Measurements from ENCODE around the gene GET3.

Gene GET3

DNA sequence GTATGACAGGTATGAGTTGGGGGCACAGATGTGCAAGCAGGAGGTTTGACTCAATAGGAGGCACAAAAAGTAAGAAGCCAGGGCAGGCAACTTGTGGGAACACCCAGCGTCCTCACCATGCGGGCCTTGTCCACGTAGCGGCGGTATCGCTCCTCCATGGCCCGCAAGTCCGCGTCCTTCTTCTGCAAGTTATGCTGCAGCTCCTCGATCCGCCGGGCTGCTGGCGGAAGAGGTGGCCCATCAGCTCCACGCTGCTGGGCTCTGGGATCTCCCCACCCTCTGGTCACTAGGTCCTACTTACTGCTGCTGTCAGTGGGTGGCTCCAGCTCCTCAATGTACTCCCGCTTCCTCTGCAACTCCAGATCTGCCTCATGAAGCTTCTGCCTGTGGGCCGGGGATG lies 27.4 kb downstream of the GET3 start:
- no peaks in the 10 kb centered on the region for H3K4me1 ChIP-seq (ENCODE audit: insufficient read depth, low read length, poor library complexity, severe bottlenecking)
- H3K79me2 ChIP-seq (ENCODE audit: insufficient read depth, low read length), result no peaks in the 10 kb centered on the region
- no peak overlapping the region for H3K9ac ChIP-seq (ENCODE audit: low read depth, low read length, poor library complexity, severe bottlenecking)
- no peaks in the 10 kb centered on the region for H3K9me2 ChIP-seq (replicated peaks; ENCODE audit: low read depth, low read length)
- no peaks in the 10 kb centered on the region for H3K9me3 ChIP-seq (ENCODE audit: insufficient read depth, low read depth, low read length)
- no peaks in the 10 kb centered on the region for H3K27me3 ChIP-seq (ENCODE audit: insufficient read depth, low read length, poor library complexity, severe bottlenecking)
- H3F3A ChIP-seq (ENCODE audit: low read depth), result no peaks in the 10 kb centered on the region
- H3K4me3 ChIP-seq (ENCODE audit: low read length, poor library complexity, severe bottlenecking), result no peak overlapping the region
- no peak for TF ChIP-seq EZH2phosphoT487 (IDR thresholded peaks at IDR 0.05; ENCODE audit: borderline replicate concordance)
- TF ChIP-seq, protein P1, sequence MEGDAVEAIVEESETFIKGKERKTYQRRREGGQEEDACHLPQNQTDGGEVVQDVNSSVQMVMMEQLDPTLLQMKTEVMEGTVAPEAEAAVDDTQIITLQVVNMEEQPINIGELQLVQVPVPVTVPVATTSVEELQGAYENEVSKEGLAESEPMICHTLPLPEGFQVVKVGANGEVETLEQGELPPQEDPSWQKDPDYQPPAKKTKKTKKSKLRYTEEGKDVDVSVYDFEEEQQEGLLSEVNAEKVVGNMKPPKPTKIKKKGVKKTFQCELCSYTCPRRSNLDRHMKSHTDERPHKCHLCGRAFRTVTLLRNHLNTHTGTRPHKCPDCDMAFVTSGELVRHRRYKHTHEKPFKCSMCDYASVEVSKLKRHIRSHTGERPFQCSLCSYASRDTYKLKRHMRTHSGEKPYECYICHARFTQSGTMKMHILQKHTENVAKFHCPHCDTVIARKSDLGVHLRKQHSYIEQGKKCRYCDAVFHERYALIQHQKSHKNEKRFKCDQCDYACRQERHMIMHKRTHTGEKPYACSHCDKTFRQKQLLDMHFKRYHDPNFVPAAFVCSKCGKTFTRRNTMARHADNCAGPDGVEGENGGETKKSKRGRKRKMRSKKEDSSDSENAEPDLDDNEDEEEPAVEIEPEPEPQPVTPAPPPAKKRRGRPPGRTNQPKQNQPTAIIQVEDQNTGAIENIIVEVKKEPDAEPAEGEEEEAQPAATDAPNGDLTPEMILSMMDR (conservative IDR thresholded peaks at IDR 0.05; ENCODE audit: low read length), result no peak
- no peak overlapping the region for H2AFZ ChIP-seq (ENCODE audit: low read length)
- H3K4me2 ChIP-seq (ENCODE audit: low read depth, low read length, poor library complexity, severe bottlenecking), result no peak overlapping the region
- no peaks in the 10 kb centered on the region for H4K20me1 ChIP-seq (ENCODE audit: insufficient read depth, low read length, poor library complexity, severe bottlenecking)
- no peaks in the 10 kb centered on the region for H3K36me3 ChIP-seq (ENCODE audit: insufficient read depth, low read length)

DNA sequence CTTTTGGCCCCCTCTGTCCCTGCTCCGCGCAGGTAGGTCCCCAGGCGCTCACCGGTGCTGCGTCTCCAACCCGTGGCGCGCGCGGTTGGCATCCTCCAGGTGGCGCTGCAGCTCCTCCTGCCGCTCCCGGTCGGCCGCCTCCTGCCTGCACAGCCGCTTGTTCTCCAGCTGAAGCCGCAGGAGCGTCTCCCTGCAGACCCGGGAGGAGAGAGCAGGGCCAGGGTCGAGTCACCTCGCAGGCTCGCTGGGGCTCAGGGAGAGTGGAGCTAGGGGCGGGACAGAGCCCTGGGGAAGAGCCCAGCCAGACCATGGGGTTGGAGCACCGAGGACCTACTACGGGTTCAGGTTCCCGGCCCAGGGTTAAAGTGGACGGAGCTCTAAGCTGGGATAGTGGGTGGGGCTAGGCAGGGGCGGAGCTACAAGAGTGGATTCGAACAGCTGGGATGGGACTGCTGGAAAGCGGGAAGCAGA lies 28.8 kb downstream of the GET3 start:
- Histone ChIP-seq H3K27me3 (ENCODE audit: insufficient read depth, low read length, poor library complexity, severe bottlenecking) (no peaks in the 10 kb centered on the region), H3K4me3 (ENCODE audit: low read length, poor library complexity, severe bottlenecking) (peak overlapping the region; percentile 65), H3K36me3 (ENCODE audit: insufficient read depth, low read length) (no peaks in the 10 kb centered on the region), H3F3A (ENCODE audit: low read depth) (no peaks in the 10 kb centered on the region), H4K20me1 (ENCODE audit: insufficient read depth, low read length, poor library complexity, severe bottlenecking) (no peaks in the 10 kb centered on the region), H3K9me2 (replicated peaks; ENCODE audit: low read depth, low read length) (no peaks in the 10 kb centered on the region), H3K4me1 (ENCODE audit: insufficient read depth, low read length, poor library complexity, severe bottlenecking) (no peaks in the 10 kb centered on the region), H2AFZ (ENCODE audit: low read length) (peak overlapping the region; percentile 28; the same call in 1 of the 2 replicates), H3K9me3 (ENCODE audit: insufficient read depth, low read depth, low read length) (no peaks in the 10 kb centered on the region), H3K4me2 (ENCODE audit: low read depth, low read length, poor library complexity, severe bottlenecking) (peak overlapping the region; percentile 59), H3K9ac (ENCODE audit: low read depth, low read length, poor library complexity, severe bottlenecking) (no peak overlapping the region), H3K79me2 (ENCODE audit: insufficient read depth, low read length) (no peaks in the 10 kb centered on the region)
- TF ChIP-seq EZH2phosphoT487 (IDR thresholded peaks at IDR 0.05; ENCODE audit: borderline replicate concordance), result no peak
- TF ChIP-seq, protein P1 (conservative IDR thresholded peaks at IDR 0.05; ENCODE audit: low read length), result peak; percentile 55

DNA sequence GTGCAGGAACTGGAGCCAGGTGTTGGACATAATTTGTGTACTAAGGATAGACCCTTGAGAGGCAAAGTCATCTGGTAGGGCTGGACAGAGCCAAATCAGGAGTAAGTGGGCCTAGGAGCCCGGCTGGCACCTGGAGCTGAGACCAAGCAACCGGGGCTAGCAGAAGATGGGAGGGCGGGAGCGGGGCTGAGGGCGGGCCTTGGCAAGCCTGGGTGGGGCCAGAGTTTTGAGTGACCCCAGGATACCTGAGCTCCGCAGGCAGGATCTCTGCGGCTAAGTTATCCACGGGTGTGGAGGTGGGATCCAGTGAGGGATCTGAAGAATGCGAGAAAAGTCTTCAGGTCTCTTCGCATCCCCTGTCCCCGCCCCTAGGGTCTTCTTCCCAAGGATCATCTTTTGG lies 29.9 kb downstream of the GET3 start:
- Histone ChIP-seq H3K4me1 (ENCODE audit: insufficient read depth, low read length, poor library complexity, severe bottlenecking) (no peaks in the 10 kb centered on the region), H4K20me1 (ENCODE audit: insufficient read depth, low read length, poor library complexity, severe bottlenecking) (no peaks in the 10 kb centered on the region), H3K9me2 (replicated peaks; ENCODE audit: low read depth, low read length) (no peaks in the 10 kb centered on the region), H3K27me3 (ENCODE audit: insufficient read depth, low read length, poor library complexity, severe bottlenecking) (no peaks in the 10 kb centered on the region), H3K9ac (ENCODE audit: low read depth, low read length, poor library complexity, severe bottlenecking) (no peak overlapping the region), H3K36me3 (ENCODE audit: insufficient read depth, low read length) (no peaks in the 10 kb centered on the region), H3F3A (ENCODE audit: low read depth) (no peaks in the 10 kb centered on the region), H3K4me2 (ENCODE audit: low read depth, low read length, poor library complexity, severe bottlenecking) (no peak overlapping the region), H3K4me3 (ENCODE audit: low read length, poor library complexity, severe bottlenecking) (no peak overlapping the region), H3K79me2 (ENCODE audit: insufficient read depth, low read length) (no peaks in the 10 kb centered on the region), H3K9me3 (ENCODE audit: insufficient read depth, low read depth, low read length) (no peaks in the 10 kb centered on the region), H2AFZ (ENCODE audit: low read length) (no peak overlapping the region)
- TF ChIP-seq, protein P1 (conservative IDR thresholded peaks at IDR 0.05; ENCODE audit: low read length), result no peak
- TF ChIP-seq EZH2phosphoT487 (IDR thresholded peaks at IDR 0.05; ENCODE audit: borderline replicate concordance), result no peak

Data from Loucy (cell line).